ENCODE measurements around the gene CREB3L4.
A peak's percentile ranks its signal among the peaks of the same experiment; 100 is the strongest.

The CREB3L4 gene

GRCh38 chr1:153961421-153961820, 6.3 kb upstream of the CREB3L4 start:
- Histone ChIP-seq H3K4me3 (ENCODE audit: insufficient read length, low read depth) (peak overlapping the region; percentile 97), H3K9ac (ENCODE audit: insufficient read length, low read depth) (peak overlapping the region; percentile 99), H3K9me3 (ENCODE audit: insufficient read depth, low read length) (no peaks in the 10 kb centered on the region), H3K36me3 (ENCODE audit: insufficient read depth, insufficient read length, low read length) (peaks cover 42% of the 10 kb centered on the region), H3K4me1 (ENCODE audit: insufficient read depth, insufficient read length) (peaks cover 17% of the 10 kb centered on the region), H3K27me3 (ENCODE audit: insufficient read depth, insufficient read length) (no peaks in the 10 kb centered on the region)
- DNase-seq (ENCODE audit: low read depth, low spot score) = no peak
- TF ChIP-seq ZNF274 (IDR thresholded peaks at IDR 0.05; ENCODE audit: low read depth, low read length) = no peak
- TF ChIP-seq YY1 (IDR thresholded peaks at IDR 0.05; ENCODE audit: insufficient read depth, insufficient read length) = no peak
- no peak for TF ChIP-seq SUZ12 (IDR thresholded peaks at IDR 0.05; ENCODE audit: extremely low read depth, insufficient read depth, insufficient read length)

GRCh38 chr1:153962088-153963029, 5.3 kb upstream of the CREB3L4 start:
- no peaks in the 10 kb centered on the region for H3K27me3 ChIP-seq (ENCODE audit: insufficient read depth, insufficient read length)
- no peaks in the 10 kb centered on the region for H3K9me3 ChIP-seq (ENCODE audit: insufficient read depth, low read length)
- no peak for DNase-seq (ENCODE audit: low read depth, low spot score)
- H3K4me1 ChIP-seq (ENCODE audit: insufficient read depth, insufficient read length) = peaks cover 11% of the 10 kb centered on the region
- no peak for TF ChIP-seq SUZ12 (IDR thresholded peaks at IDR 0.05; ENCODE audit: extremely low read depth, insufficient read depth, insufficient read length)
- TF ChIP-seq YY1 (IDR thresholded peaks at IDR 0.05; ENCODE audit: insufficient read depth, insufficient read length) = no peak
- TF ChIP-seq ZNF274 (IDR thresholded peaks at IDR 0.05; ENCODE audit: low read depth, low read length) = no peak
- H3K9ac ChIP-seq (ENCODE audit: insufficient read length, low read depth) = peak overlapping the region; percentile 99
- peak overlapping the region; percentile 97 for H3K4me3 ChIP-seq (ENCODE audit: insufficient read length, low read depth)
- peaks cover 42% of the 10 kb centered on the region for H3K36me3 ChIP-seq (ENCODE audit: insufficient read depth, insufficient read length, low read length)

GRCh38 chr1:153963030-153963849, 4.5 kb upstream of the CREB3L4 start, which contains the start of gene SLC39A1:
TSS of gene SLC39A1 (minus strand) at chr1:153963537. CDS start at chr1:153962715, 822 bp downstream.
- Histone ChIP-seq H3K9ac (ENCODE audit: insufficient read length, low read depth) (peak within 1 kb of the TSS; percentile 99), H3K4me1 (ENCODE audit: insufficient read depth, insufficient read length) (peaks cover 11% of the 10 kb centered on the region), H3K4me3 (ENCODE audit: insufficient read length, low read depth) (peak within 1 kb of the TSS; percentile 97), H3K27me3 (ENCODE audit: insufficient read depth, insufficient read length) (no peaks in the 10 kb centered on the region), H3K36me3 (ENCODE audit: insufficient read depth, insufficient read length, low read length) (peaks cover 42% of the 10 kb centered on the region), H3K9me3 (ENCODE audit: insufficient read depth, low read length) (no peaks in the 10 kb centered on the region)
- DNase-seq (ENCODE audit: low read depth, low spot score) = peak; percentile 99
- TF ChIP-seq YY1 (IDR thresholded peaks at IDR 0.05; ENCODE audit: insufficient read depth, insufficient read length) = no peak
- TF ChIP-seq SUZ12 (IDR thresholded peaks at IDR 0.05; ENCODE audit: extremely low read depth, insufficient read depth, insufficient read length) = no peak
- TF ChIP-seq ZNF274 (IDR thresholded peaks at IDR 0.05; ENCODE audit: low read depth, low read length) = no peak

- H3K4me3 ChIP-seq (ENCODE audit: insufficient read length, low read depth) = peak overlapping the region; percentile 55
- no peaks in the 10 kb centered on the region for H3K27me3 ChIP-seq (ENCODE audit: insufficient read depth, insufficient read length)
- H3K4me1 ChIP-seq (ENCODE audit: insufficient read depth, insufficient read length) = peaks cover 14% of the 10 kb centered on the region
- H3K9me3 ChIP-seq (ENCODE audit: insufficient read depth, low read length) = no peaks in the 10 kb centered on the region
- H3K9ac ChIP-seq (ENCODE audit: insufficient read length, low read depth) = peak overlapping the region; percentile 91
- peaks cover 42% of the 10 kb centered on the region for H3K36me3 ChIP-seq (ENCODE audit: insufficient read depth, insufficient read length, low read length)
- peak; percentile 74 for DNase-seq (ENCODE audit: low read depth, low spot score)
- TF ChIP-seq SUZ12 (IDR thresholded peaks at IDR 0.05; ENCODE audit: extremely low read depth, insufficient read depth, insufficient read length) (no peak), YY1 (IDR thresholded peaks at IDR 0.05; ENCODE audit: insufficient read depth, insufficient read length) (no peak), ZNF274 (IDR thresholded peaks at IDR 0.05; ENCODE audit: low read depth, low read length) (no peak)
Observed at GRCh38 chr1:153963850-153964331, 3.8 kb upstream of the CREB3L4 start.

DNA sequence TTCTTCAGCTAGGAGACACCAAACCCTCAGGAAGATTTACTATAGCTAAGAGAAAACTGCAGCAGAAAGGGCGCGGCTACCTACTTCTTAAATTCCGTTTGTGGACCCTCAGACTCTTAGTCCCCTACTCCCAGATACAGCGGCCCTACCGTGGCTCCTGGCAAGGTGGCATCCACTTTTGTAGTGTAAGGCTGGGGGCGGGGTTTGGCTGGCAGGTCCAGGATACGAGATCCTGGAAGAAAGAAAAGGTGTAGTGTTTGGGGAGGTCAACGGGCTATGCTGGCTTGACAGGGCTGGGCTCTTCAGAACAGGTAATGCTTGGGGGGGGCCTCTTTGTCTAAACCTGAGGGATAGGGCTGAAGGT, 280 bp downstream of the CREB3L4 start:
- peak overlapping the region; percentile 83 for H3K4me3 ChIP-seq (ENCODE audit: insufficient read length, low read depth)
- TF ChIP-seq SUZ12 (IDR thresholded peaks at IDR 0.05; ENCODE audit: extremely low read depth, insufficient read depth, insufficient read length) (no peak), ZNF274 (IDR thresholded peaks at IDR 0.05; ENCODE audit: low read depth, low read length) (no peak), YY1 (IDR thresholded peaks at IDR 0.05; ENCODE audit: insufficient read depth, insufficient read length) (no peak)
- H3K9ac ChIP-seq (ENCODE audit: insufficient read length, low read depth) = peak overlapping the region; percentile 83
- H3K36me3 ChIP-seq (ENCODE audit: insufficient read depth, insufficient read length, low read length) = peaks cover 12% of the 10 kb centered on the region
- peaks cover 3% of the 10 kb centered on the region for H3K4me1 ChIP-seq (ENCODE audit: insufficient read depth, insufficient read length)
- no peaks in the 10 kb centered on the region for H3K27me3 ChIP-seq (ENCODE audit: insufficient read depth, insufficient read length)
- DNase-seq (ENCODE audit: low read depth, low spot score) = no peak
- no peaks in the 10 kb centered on the region for H3K9me3 ChIP-seq (ENCODE audit: insufficient read depth, low read length)

DNA sequence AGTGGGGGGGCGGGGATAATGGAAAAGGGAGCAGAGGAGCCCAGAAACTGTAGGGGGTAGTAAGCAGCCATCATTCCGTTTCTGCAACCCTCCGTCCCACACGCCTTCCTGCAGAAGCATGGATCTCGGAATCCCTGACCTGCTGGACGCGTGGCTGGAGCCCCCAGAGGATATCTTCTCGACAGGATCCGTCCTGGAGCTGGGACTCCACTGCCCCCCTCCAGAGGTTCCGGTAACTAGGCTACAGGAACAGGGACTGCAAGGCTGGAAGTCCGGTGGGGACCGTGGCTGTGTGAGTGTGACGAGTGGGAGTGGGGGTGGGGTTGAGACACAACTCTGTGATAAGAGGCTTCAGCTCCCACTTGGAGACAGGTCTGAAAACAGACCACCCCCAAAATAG, 706 bp downstream of the CREB3L4 start:
- no peak for DNase-seq (ENCODE audit: low read depth, low spot score)
- H3K36me3 ChIP-seq (ENCODE audit: insufficient read depth, insufficient read length, low read length) = peaks cover 16% of the 10 kb centered on the region
- no peaks in the 10 kb centered on the region for H3K9me3 ChIP-seq (ENCODE audit: insufficient read depth, low read length)
- H3K27me3 ChIP-seq (ENCODE audit: insufficient read depth, insufficient read length) = no peaks in the 10 kb centered on the region
- TF ChIP-seq ZNF274 (IDR thresholded peaks at IDR 0.05; ENCODE audit: low read depth, low read length) = no peak
- no peak for TF ChIP-seq SUZ12 (IDR thresholded peaks at IDR 0.05; ENCODE audit: extremely low read depth, insufficient read depth, insufficient read length)
- no peak for TF ChIP-seq YY1 (IDR thresholded peaks at IDR 0.05; ENCODE audit: insufficient read depth, insufficient read length)
- peak overlapping the region; percentile 83 for H3K4me3 ChIP-seq (ENCODE audit: insufficient read length, low read depth)
- peak overlapping the region; percentile 83 for H3K9ac ChIP-seq (ENCODE audit: insufficient read length, low read depth)
- H3K4me1 ChIP-seq (ENCODE audit: insufficient read depth, insufficient read length) = peaks cover 3% of the 10 kb centered on the region
